Hepatocyte (in vitro differentiated cells): ENCODE measurements around the gene MVB12B. TPM values are rescaled to one million over a fixed set of nuclear protein-coding genes. Genes with fewer than 3 reads are reported as not detected.

ENCODE experiments used
- DNase-seq: peaks from one replicate; pipeline ENCODE4 v3.0.0-alpha.2; 2016; ENCODE audit warnings: low spot score
- H2AFZ ChIP-seq: fragments of 200-600 bp; sonication (generic); 2 replicates; pipeline ENCODE4 v1.6.0; 2016; ENCODE audit warnings: antibody characterized with exemption, mild to moderate bottlenecking
- H3K27ac ChIP-seq: fragments of 200-600 bp; sonication (generic); 2 replicates; pipeline ENCODE4 v1.5.1; 2016; ENCODE audit warnings: mild to moderate bottlenecking
- H3K27me3 ChIP-seq: fragments of 200-600 bp; sonication (generic); 2 replicates; pipeline ENCODE4 v1.6.1; 2016
- H3K36me3 ChIP-seq: fragments of 200-600 bp; sonication (generic); replicated peaks from 2 replicates; pipeline ENCODE4 v1.5.1; 2016; ENCODE audit warnings: low read depth; ENCODE audit not compliant: insufficient read depth
- H3K4me1 ChIP-seq: fragments of 200-600 bp; sonication (generic); 2 replicates; pipeline ENCODE4 v1.5.1; 2016; ENCODE audit warnings: mild to moderate bottlenecking, moderate library complexity; ENCODE audit not compliant: insufficient read depth
- H3K4me2 ChIP-seq: fragments of 200-600 bp; sonication (generic); 2 replicates; pipeline ENCODE4 v1.6.0; 2016
- H3K4me3 ChIP-seq: fragments of 200-600 bp; sonication (generic); 2 replicates; pipeline ENCODE4 v1.5.1; 2016; ENCODE audit warnings: mild to moderate bottlenecking
- H3K79me2 ChIP-seq: fragments of 200-600 bp; sonication (generic); 2 replicates; pipeline ENCODE4 v1.6.0; 2017; ENCODE audit warnings: mild to moderate bottlenecking
- H3K9me2 ChIP-seq: fragments of 200-600 bp; sonication (generic); replicated peaks from 2 replicates; pipeline ENCODE4 v1.6.0; 2017; ENCODE audit warnings: mild to moderate bottlenecking; ENCODE audit not compliant: insufficient read depth
- H3K9me3 ChIP-seq: fragments of 200-600 bp; sonication (generic); 2 replicates; pipeline ENCODE4 v1.5.1; 2016; ENCODE audit warnings: low read depth, mild to moderate bottlenecking
- H4K20me1 ChIP-seq: fragments of 200-600 bp; sonication (generic); 2 replicates; pipeline ENCODE4 v1.6.0; 2016; ENCODE audit warnings: mild to moderate bottlenecking; ENCODE audit not compliant: insufficient read depth, poor library complexity, severe bottlenecking
- EZH2 ChIP-seq: fragments of 200-600 bp; sonication (generic); IDR thresholded peaks from 2 replicates; pipeline ENCODE4 v1.6.1; 2016; ENCODE audit warnings: antibody characterized with exemption, mild to moderate bottlenecking, borderline replicate concordance
- EZH2phosphoT487 ChIP-seq: fragments of 200-600 bp; sonication (generic); IDR thresholded peaks from one replicate; pipeline ENCODE4 v1.6.1; 2018; ENCODE audit warnings: antibody characterized with exemption, mild to moderate bottlenecking, low read depth, moderate library complexity; ENCODE audit not compliant: unreplicated experiment, severe bottlenecking
- WGBS: methylation state at CpG from one replicate; pipeline ENCODE4 v1.1.6; 2016; ENCODE audit warnings: low lambda C conversion rate; ENCODE audit errors: missing lambda C conversion rate; 5-methylcytosine and 5-hydroxymethylcytosine counted together
- polyA plus RNA-seq: library from polyadenylated mRNA; unstranded; fragments of >200 nt; fragmentation: Nextera tagmentation; extraction: Ambion mirVana; gene quantifications from 2 replicates; pipeline ENCODE4 v1.2.1, GENCODE V29; 2016
- total RNA-seq: library from RNA; depleted of rRNA; stranded (reverse); fragments of >200 nt; gene quantifications from 2 replicates; pipeline ENCODE4 v1.2.3, GENCODE V29; 2014
- TF ChIP-seq, protein P1 (sequence below): fragments of 200-600 bp; sonication (generic); IDR thresholded peaks from 2 replicates; pipeline ENCODE4 v1.5.1; 2016; ENCODE audit warnings: antibody characterized with exemption, mild to moderate bottlenecking; ENCODE audit not compliant: poor library complexity

MVB12B gene
- total and polyA plus RNA-seq, 2 experiments from 2014 or later = 11.8 to 12.1 TPM

DNA sequence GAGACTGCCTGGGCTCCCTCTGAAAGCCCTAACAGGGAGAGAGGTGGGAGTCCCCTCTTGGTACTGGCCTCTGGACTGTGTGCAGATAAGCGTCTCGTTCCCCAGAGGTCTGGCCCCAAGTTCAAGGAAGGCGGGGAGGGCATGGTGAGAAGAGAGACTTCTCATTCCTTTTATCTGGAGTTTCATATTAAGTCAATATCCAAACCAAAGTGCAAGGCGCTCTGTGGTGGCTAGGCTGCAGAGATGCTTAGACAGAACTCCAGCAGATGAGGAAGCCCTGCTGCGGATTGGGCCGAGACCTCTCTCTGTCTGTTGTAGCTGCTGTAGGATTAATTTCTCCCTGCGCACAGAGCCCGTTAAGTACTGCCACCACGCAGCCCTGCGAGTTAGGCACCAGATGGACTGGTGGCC is 16.0 kb downstream of the MVB12B start:
- Histone ChIP-seq H3K4me2 (no peak overlapping the region), H3K36me3 (no peaks in the 10 kb centered on the region), H3K9me2 (no peaks in the 10 kb centered on the region), H4K20me1 (peaks cover 3% of the 10 kb centered on the region), H3K79me2 (peaks cover 45% of the 10 kb centered on the region), H2AFZ (no peak overlapping the region), H3K4me1 (peaks cover 11% of the 10 kb centered on the region), H3K27ac (peak overlapping the region; percentile 74), H3K27me3 (no peaks in the 10 kb centered on the region), H3K4me3 (no peak overlapping the region), H3K9me3 (no peaks in the 10 kb centered on the region)
- DNase-seq = peak; percentile 53
- 68% methylated on average over 10 of the region's 10 CpGs for WGBS
- no peak for TF ChIP-seq EZH2phosphoT487
- no peak for TF ChIP-seq EZH2
- TF ChIP-seq, protein P1, sequence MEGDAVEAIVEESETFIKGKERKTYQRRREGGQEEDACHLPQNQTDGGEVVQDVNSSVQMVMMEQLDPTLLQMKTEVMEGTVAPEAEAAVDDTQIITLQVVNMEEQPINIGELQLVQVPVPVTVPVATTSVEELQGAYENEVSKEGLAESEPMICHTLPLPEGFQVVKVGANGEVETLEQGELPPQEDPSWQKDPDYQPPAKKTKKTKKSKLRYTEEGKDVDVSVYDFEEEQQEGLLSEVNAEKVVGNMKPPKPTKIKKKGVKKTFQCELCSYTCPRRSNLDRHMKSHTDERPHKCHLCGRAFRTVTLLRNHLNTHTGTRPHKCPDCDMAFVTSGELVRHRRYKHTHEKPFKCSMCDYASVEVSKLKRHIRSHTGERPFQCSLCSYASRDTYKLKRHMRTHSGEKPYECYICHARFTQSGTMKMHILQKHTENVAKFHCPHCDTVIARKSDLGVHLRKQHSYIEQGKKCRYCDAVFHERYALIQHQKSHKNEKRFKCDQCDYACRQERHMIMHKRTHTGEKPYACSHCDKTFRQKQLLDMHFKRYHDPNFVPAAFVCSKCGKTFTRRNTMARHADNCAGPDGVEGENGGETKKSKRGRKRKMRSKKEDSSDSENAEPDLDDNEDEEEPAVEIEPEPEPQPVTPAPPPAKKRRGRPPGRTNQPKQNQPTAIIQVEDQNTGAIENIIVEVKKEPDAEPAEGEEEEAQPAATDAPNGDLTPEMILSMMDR = no peak

DNA sequence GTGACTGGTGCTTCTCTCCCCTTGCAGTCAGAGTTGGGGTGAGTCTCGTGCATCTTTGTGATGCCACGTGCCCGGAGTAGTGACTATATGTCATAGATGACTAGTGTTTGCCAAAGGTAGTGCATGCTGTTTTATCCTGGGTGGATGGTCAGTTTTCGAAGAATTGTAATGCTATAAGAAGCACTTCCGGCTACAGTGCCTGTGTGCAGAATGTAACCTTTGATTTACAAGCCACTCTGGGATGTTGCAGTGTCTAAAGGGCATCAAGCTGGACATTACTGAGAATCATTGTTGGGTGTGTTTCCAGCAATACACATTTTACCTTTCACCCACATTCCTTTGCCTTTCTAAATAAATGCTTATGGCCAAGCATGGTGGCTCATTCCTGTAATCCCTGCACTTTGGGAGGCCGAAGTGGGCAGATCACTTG is 16.7 kb downstream of the MVB12B start:
- TF ChIP-seq EZH2 (no peak), EZH2phosphoT487 (no peak)
- TF ChIP-seq, protein P1 = no peak
- H3K79me2 ChIP-seq = peaks cover 38% of the 10 kb centered on the region
- no peaks in the 10 kb centered on the region for H3K27me3 ChIP-seq
- no peak overlapping the region for H3K4me3 ChIP-seq
- peak; percentile 50 for DNase-seq
- no peaks in the 10 kb centered on the region for H3K9me3 ChIP-seq
- no peaks in the 10 kb centered on the region for H3K36me3 ChIP-seq
- 80% methylated on average over 6 of the region's 6 CpGs for whole genome bisulfite sequencing
- no peaks in the 10 kb centered on the region for H3K9me2 ChIP-seq
- peaks cover 17% of the 10 kb centered on the region for H3K4me1 ChIP-seq
- H3K27ac ChIP-seq = peak overlapping the region; percentile 74
- H4K20me1 ChIP-seq = peaks cover 3% of the 10 kb centered on the region
- H2AFZ ChIP-seq = no peak overlapping the region
- peak overlapping the region; percentile 15 for H3K4me2 ChIP-seq

DNA sequence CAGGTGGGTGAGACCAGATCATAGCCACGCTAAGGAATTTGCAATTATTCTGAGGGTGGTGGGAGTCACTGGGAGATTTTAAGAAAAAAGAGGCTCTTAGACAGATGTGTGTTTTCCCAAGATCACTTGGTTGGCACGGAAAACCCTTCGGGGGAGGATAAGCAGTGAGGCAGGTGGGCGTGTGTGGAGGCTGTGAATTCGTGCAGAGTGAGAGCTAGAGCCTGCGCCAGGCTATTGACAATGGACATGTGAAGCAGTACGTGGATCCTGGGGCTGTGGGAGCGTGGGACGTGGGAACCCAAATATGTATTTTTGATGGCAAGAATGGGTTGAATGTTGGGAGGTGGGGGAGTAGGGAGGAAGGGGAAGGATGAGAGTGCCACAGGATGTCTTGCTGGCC is 19.4 kb downstream of the MVB12B start:
- H3K4me1 ChIP-seq = peaks cover 25% of the 10 kb centered on the region
- no peak overlapping the region for H3K27ac ChIP-seq
- H2AFZ ChIP-seq = no peak overlapping the region
- H3K4me3 ChIP-seq = no peak overlapping the region
- WGBS = 96% methylated on average over 9 of the region's 9 CpGs
- peaks cover 21% of the 10 kb centered on the region for H3K79me2 ChIP-seq
- no peaks in the 10 kb centered on the region for H3K9me2 ChIP-seq
- H3K27me3 ChIP-seq = no peaks in the 10 kb centered on the region
- TF ChIP-seq, protein P1 = no peak
- TF ChIP-seq EZH2phosphoT487 = no peak
- no peak for TF ChIP-seq EZH2
- H3K4me2 ChIP-seq = no peak overlapping the region
- H4K20me1 ChIP-seq = no peaks in the 10 kb centered on the region
- H3K9me3 ChIP-seq = peaks cover 5% of the 10 kb centered on the region
- DNase-seq = no peak
- no peaks in the 10 kb centered on the region for H3K36me3 ChIP-seq

DNA sequence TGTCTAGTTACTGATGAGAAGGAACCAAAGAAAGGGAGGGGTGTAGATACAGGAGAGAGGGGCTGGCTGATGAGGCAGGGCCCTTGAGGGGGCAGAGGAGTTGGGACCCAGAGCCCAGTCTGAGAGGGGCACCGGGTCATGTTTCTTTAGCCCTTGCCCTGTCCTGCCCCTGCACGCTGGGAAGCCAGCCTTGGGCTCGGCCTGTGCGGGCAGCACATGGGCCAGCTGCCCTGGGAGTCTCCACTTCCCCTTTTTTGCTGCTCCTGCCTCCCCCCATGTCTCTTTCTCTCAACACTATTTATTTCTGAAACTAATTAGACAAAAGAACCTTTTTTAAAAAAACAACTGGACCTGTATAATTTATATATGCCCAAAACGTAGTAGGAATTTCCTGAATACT is 20.5 kb downstream of the MVB12B start:
- WGBS = 96% methylated on average over 5 of the region's 5 CpGs
- Histone ChIP-seq H3K27ac (no peak overlapping the region), H3K4me2 (no peak overlapping the region), H3K79me2 (peaks cover 22% of the 10 kb centered on the region), H3K9me2 (no peaks in the 10 kb centered on the region), H3K36me3 (no peaks in the 10 kb centered on the region), H3K9me3 (peaks cover 8% of the 10 kb centered on the region), H3K27me3 (no peaks in the 10 kb centered on the region), H3K4me1 (peaks cover 22% of the 10 kb centered on the region), H4K20me1 (no peaks in the 10 kb centered on the region), H3K4me3 (no peak overlapping the region), H2AFZ (no peak overlapping the region)
- TF ChIP-seq EZH2phosphoT487 = no peak
- TF ChIP-seq, protein P1 = no peak
- no peak for TF ChIP-seq EZH2
- DNase-seq = no peak
